ENCODE measurements around the gene RAB7A.

DNA sequence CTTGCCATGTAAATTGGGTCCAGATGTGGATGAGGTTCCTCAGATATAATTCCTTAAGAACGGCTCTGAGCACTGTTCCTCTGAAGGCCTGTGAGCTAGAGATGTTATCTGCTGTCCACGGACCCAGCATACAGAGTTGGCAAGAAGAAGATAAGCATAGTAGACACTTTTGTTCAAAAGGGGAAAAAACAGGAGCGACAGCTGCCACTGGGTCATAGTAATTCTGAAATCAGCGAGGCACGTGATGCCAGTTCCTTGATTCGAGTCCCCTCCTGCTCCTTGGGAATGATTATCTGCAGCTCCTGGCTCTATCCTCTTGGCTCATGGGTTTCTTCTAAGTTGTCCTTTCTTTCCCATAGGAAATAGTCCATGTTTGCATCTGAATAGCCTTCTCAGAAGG, 2.5 kb upstream of the RAB7A start:
- TF ChIP-seq CTCF (IDR thresholded peaks at IDR 0.05) (no peak), EZH2 (IDR thresholded peaks at IDR 0.05) (no peak)
